ENCODE measurements around the gene ZNF414. TPM values are rescaled to one million over a fixed set of nuclear protein-coding genes. Genes with fewer than 3 reads are reported as not detected.

Gene ZNF414
- total and polyA plus RNA-seq, 9 of the 15 experiments (the other 6 are each of a cell fraction or from before 2014, with no cell fraction given): 0.03 to 27.2 (median 2.2) TPM; not detected in 2

DNA sequence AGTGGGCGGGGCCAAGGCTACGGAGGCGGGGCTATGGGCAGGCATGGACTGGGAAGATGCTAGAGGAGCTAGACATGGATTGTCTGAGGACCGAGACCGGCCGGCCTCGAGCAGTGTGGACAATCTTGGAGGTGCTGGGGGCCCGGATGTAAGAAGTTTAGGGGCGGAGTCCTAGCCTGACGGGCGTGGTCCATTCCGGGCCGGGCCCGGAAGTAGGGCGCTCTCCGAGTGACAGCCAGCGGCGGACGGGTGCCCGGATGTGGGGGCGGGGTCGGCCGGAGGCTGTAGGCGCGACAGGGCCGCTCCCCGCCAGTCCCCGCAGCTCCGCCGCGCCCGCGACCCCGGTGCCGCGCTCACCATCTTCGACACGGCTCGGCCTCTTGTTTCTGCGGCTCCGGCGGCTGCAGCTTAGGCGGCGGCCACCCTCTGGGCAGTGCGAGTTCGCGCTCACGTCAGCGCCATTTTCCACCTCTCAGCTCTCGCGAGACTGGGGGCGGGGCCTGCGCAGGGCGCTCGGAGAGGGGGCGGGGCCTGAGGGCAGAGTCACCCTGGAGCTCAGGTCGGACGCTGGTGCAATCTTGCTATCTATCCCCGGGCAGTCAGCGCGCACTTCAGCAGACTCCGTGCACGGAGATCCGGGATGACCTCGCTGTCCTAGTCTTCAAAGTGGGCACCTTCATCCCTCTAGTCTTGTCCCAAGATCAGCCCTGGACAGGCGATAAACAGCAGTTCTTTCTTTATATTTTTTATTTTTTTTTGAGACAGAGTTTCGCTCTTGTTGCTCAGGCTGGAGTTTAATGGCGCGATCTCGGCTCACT is at the start of gene ZNF414 (continued):
- TF ChIP-seq, protein P1, sequence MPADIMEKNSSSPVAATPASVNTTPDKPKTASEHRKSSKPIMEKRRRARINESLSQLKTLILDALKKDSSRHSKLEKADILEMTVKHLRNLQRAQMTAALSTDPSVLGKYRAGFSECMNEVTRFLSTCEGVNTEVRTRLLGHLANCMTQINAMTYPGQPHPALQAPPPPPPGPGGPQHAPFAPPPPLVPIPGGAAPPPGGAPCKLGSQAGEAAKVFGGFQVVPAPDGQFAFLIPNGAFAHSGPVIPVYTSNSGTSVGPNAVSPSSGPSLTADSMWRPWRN (IDR thresholded peaks at IDR 0.05; ENCODE audit: low read depth): 0 out of 2 replicates have a peak, but pooled peaks have one; percentile 34
- TF ChIP-seq CTBP1 (IDR thresholded peaks at IDR 0.05; ENCODE audit: borderline replicate concordance): peak; percentile 61; the same call in 1 of the 2 replicates
- no peak for TF ChIP-seq NFYB (IDR thresholded peaks at IDR 0.05; ENCODE audit: extremely low read depth, insufficient read length)
- TF ChIP-seq L3MBTL2 (IDR thresholded peaks at IDR 0.05): peak; percentile 70; the same call in 1 of the 2 replicates
- no peak for TF ChIP-seq ZNF12 (CRISPR knock-in tag; IDR thresholded peaks at IDR 0.05)
- no peak for TF ChIP-seq TGIF2 (CRISPR knock-in tag; IDR thresholded peaks at IDR 0.05)
- TF ChIP-seq, protein P2, sequence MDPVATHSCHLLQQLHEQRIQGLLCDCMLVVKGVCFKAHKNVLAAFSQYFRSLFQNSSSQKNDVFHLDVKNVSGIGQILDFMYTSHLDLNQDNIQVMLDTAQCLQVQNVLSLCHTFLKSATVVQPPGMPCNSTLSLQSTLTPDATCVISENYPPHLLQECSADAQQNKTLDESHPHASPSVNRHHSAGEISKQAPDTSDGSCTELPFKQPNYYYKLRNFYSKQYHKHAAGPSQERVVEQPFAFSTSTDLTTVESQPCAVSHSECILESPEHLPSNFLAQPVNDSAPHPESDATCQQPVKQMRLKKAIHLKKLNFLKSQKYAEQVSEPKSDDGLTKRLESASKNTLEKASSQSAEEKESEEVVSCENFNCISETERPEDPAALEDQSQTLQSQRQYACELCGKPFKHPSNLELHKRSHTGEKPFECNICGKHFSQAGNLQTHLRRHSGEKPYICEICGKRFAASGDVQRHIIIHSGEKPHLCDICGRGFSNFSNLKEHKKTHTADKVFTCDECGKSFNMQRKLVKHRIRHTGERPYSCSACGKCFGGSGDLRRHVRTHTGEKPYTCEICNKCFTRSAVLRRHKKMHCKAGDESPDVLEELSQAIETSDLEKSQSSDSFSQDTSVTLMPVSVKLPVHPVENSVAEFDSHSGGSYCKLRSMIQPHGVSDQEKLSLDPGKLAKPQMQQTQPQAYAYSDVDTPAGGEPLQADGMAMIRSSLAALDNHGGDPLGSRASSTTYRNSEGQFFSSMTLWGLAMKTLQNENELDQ (CRISPR knock-in tag; IDR thresholded peaks at IDR 0.05; ENCODE audit: borderline replicate concordance): no peak
- no peak for TF ChIP-seq E2F4 (CRISPR knock-in tag; IDR thresholded peaks at IDR 0.05; ENCODE audit: low read depth)
- 0 out of 2 replicates have a peak, but pooled peaks have one; percentile 36 for TF ChIP-seq KDM2B (CRISPR knock-in tag; IDR thresholded peaks at IDR 0.05)
- no peak for TF ChIP-seq TAF15 (IDR thresholded peaks at IDR 0.05; ENCODE audit: low read depth, low read length)
- no peak for TF ChIP-seq HDAC1 (IDR thresholded peaks at IDR 0.05)
- peak; percentile 30; the same call in 1 of the 2 replicates for TF ChIP-seq TCF3 (CRISPR knock-in tag; IDR thresholded peaks at IDR 0.05)
- no peak for TF ChIP-seq DNMT1 (IDR thresholded peaks at IDR 0.05)
- TF ChIP-seq HNRNPK (IDR thresholded peaks at IDR 0.05; ENCODE audit: low read depth, low read length, poor library complexity, severe bottlenecking): no peak
- no peak for TF ChIP-seq IRF1 (CRISPR knock-in tag; IDR thresholded peaks at IDR 0.05; ENCODE audit: borderline replicate concordance)
- TF ChIP-seq ZBTB11 (CRISPR knock-in tag; IDR thresholded peaks at IDR 0.05): peak in 1 of 3 experiments; percentile 78; a peak in 2 of 6 replicates
- TF ChIP-seq RFX7 (CRISPR knock-in tag; IDR thresholded peaks at IDR 0.05): no peak
- TF ChIP-seq ELF1 (tag; IDR thresholded peaks at IDR 0.05): peak; percentile 95

All from K562 (cell line).